ES-I3 (cell line): ENCODE results near the gene CNTLN.
"Not testable (repeated sequence)": the region's sequence is repeated elsewhere in the genome, so short reads cannot be mapped to it uniquely, and the experiment has no call there.

Experiments
- H3K36me3 ChIP-seq: 2 replicates; pipeline ENCODE4 v1.6.1; 2013; ENCODE audit warnings: mild to moderate bottlenecking, low read length, control low read depth, moderate library complexity; ENCODE audit not compliant: insufficient read depth
- H3K4me1 ChIP-seq: 2 replicates; pipeline ENCODE4 v1.6.1; 2013; ENCODE audit warnings: mild to moderate bottlenecking, control low read depth, low read length; ENCODE audit not compliant: insufficient read depth
- H3K9ac ChIP-seq: 2 replicates; pipeline ENCODE4 v1.6.1; 2013; ENCODE audit warnings: low read depth, mild to moderate bottlenecking, low read length, moderate library complexity
- H3K9me3 ChIP-seq: 2 replicates; pipeline ENCODE4 v1.6.1; 2013; ENCODE audit warnings: mild to moderate bottlenecking, low read length, moderate library complexity; ENCODE audit not compliant: control insufficient read depth, insufficient read depth

CNTLN gene

DNA sequence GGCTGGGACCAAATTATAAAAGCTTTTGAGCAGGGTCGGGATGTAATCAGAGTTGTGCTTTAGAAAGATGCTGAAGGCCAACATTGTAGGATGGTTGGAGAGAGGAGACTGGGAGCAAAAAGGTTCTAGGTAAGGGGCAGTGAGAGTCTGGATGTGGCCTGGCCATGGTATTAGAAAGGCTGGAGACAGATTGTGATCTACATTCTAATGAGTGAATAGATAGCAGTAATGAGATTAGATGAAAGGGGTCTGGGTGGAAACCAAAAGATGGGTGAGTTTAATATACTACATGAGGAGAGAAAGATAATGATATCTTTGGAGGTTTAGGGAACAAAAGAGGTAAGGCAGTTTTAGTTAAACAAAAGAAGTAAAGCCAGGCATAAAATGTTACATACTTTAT, 355.3 kb downstream of the CNTLN start:
- no peaks in the 10 kb centered on the region for H3K4me1 ChIP-seq
- no peaks in the 10 kb centered on the region for H3K9me3 ChIP-seq
- H3K36me3 ChIP-seq, result no peaks in the 10 kb centered on the region
- no peak overlapping the region for H3K9ac ChIP-seq

DNA sequence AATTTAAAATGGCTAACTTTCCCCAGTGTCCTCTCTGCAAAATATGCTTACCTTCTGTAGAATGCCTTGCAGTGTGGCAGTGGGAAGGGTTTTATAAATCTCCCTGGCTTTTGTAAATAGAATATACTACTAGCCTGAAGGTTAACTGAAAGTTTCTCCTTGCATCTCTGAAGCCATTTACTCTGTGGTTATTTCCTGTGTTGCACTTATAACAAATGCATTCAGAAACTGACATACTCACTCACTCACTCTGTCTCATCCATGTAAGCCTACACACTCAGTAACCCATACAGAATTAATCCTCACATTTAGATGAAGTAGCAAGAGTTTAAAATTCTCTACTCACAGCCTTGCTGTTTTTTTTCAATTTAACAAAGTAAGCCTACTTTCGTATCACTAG, 356.9 kb downstream of the CNTLN start:
- H3K4me1 ChIP-seq, result no peaks in the 10 kb centered on the region
- H3K9ac ChIP-seq, result no peak overlapping the region
- no peaks in the 10 kb centered on the region for H3K36me3 ChIP-seq
- H3K9me3 ChIP-seq, result no peaks in the 10 kb centered on the region

DNA sequence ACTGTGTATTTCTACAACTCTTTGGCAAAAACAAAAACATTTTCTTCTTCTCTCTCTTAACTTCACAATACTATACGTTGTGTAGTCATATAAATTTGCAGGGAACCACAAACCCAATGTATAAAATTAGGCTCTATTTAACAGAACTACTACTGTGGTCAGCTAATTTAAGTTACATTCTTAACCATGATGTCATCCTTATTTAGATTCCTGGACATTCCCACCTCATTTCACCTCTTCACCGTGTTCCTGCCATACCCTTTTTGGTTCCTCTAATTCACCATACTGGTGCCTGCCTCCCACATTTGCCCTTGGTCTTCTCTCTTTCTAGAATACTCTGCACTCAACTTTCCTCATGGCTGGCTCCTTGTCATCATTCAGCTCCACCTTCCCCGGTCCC, 368.4 kb downstream of the CNTLN start:
- Histone ChIP-seq H3K9ac (no peak overlapping the region), H3K36me3 (no peaks in the 10 kb centered on the region), H3K9me3 (no peaks in the 10 kb centered on the region), H3K4me1 (no peaks in the 10 kb centered on the region)

DNA sequence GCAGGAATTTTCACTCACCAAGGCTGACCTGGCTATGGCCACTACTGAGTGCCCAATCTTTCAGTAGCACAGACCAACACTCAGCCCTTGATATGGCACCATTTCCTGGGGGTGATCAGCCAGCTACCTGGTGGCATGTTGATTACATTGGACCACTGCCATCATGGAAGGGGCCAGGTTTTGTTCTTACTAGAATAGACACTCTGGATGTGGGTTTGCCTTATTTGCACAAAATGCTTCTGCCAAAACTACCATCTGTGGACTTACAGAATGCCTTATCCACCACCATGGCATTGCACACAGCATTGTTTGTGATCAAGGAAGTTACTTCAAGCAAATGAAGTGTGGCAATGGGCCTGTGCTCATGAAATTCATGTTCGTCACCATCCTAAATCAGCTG, 374.3 kb downstream of the CNTLN start:
- no peaks in the 10 kb centered on the region for H3K9me3 ChIP-seq
- no peaks in the 10 kb centered on the region for H3K36me3 ChIP-seq
- H3K4me1 ChIP-seq, result no peaks in the 10 kb centered on the region
- no peak overlapping the region for H3K9ac ChIP-seq

DNA sequence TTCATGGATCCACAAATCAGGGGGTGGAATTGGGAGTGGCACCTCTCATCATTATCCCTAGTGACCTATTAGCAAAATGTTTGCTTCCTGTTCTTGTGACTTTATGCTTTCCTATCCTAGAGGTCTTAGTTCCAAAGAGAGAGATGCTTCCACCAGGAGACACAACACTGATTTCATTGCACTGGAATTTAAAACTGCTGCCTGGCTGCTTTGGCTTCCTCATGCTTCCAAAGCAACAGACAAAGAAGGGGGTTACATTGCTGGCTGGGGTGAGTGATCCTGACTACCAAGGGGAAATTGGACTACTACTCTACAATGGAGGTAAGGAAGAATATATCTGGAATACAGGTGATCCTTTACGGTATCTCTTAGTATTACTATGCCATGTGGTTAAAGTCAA, 374.9 kb downstream of the CNTLN start:
- Histone ChIP-seq H3K9ac (no peak overlapping the region), H3K4me1 (no peaks in the 10 kb centered on the region), H3K36me3 (no peaks in the 10 kb centered on the region), H3K9me3 (no peaks in the 10 kb centered on the region)

DNA sequence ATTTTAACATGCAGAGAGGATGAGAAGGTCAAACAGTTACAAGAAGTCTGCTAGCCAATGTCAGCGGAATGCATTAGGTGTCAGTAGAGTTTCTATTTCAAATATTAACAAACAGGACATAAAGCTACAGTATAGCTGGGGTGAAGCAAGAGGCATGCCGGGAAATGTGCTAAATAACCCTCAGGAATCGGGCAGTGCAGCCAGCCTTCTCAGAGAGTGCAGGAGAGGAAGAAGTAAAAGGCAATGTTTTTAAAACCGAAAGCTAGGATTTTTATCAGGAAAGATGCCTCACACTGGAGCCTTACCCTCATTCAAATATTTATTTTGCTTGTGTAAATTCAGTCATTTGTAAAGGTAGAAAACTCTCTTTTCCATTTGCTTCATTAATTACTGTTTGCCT, 384.9 kb downstream of the CNTLN start:
- Histone ChIP-seq H3K36me3 (no peaks in the 10 kb centered on the region), H3K4me1 (peaks cover 10% of the 10 kb centered on the region; the same call in 1 of the 2 replicates), H3K9ac (no peak overlapping the region), H3K9me3 (no peaks in the 10 kb centered on the region)

DNA sequence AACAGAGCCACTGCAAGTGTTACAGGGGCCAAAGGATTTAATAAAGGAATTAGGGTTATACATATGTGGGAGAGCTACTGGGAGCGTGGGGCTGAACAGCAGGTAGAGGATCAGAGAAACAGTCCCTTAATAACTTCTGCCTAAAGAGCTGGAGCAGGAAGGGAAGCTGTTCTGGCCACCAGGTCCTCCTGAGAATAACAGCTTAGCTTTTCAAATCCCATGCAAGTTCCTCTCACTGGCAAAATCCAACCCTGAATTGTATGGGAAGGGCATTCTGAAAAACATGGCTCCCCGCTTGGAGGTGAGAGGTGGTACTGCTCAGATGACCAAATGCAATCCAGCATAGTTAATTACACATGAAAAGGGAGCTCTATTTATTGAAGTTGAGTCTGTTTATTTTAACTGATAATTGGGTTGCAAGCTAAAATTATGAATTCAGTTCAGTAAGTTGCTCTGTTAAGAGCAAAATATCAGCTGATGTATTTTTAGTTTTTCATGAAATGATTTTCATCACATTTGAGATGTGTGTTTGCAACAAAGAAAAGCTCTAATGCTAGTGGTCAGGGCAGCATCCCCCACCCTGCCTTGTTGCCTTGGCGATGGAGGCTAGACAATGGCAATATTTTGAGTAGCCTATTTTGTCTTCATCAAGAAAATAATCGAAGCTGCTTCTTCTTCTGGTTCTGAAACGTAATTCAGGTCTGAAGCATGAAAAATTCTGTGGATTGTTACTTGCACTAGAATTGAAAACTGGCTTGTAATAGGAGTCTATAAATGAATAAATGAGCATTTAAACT, 385.6 kb downstream of the CNTLN start:
- Histone ChIP-seq H3K4me1 (peaks cover 10% of the 10 kb centered on the region; the same call in 1 of the 2 replicates), H3K9me3 (no peaks in the 10 kb centered on the region), H3K9ac (no peak overlapping the region), H3K36me3 (no peaks in the 10 kb centered on the region)

DNA sequence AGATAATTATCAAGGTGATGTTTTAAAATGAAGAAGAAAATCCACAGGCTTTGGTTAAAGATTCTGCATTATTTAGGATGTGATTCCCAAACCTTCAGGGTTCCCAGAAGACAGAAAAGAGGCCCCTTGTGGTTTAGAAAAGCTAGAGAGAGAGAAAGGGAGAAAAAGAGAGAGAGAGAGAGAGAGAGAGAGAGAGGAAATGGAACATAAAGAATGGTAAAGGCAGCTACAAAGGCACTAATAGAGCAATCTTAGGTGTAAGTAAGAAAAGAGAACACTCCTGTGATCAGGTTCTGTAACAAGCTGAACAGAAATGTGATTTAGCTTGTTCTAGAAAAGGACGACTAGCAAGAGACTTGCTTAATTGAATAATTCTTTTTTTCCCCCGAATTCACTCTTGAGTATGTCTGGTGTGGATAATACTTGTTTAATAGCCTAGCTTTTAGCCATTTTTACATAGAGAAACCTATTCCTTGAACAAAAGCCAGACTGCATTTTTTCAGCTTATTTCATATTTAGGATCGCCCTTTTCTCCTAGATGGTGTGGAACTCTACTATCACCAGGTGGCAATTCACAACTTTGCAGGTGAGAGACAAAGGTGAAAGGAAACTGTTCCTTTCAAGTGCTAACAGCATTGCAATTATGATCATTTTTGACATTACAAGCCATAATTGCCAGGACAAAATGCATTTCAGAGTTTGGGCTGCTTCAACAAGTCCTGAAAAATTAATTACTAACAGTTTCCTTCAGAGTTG, 386.4 kb downstream of the CNTLN start:
- H3K36me3 ChIP-seq, result no peaks in the 10 kb centered on the region
- peaks cover 10% of the 10 kb centered on the region; the same call in 1 of the 2 replicates for H3K4me1 ChIP-seq
- H3K9ac ChIP-seq, result no peak overlapping the region
- H3K9me3 ChIP-seq, result no peaks in the 10 kb centered on the region

DNA sequence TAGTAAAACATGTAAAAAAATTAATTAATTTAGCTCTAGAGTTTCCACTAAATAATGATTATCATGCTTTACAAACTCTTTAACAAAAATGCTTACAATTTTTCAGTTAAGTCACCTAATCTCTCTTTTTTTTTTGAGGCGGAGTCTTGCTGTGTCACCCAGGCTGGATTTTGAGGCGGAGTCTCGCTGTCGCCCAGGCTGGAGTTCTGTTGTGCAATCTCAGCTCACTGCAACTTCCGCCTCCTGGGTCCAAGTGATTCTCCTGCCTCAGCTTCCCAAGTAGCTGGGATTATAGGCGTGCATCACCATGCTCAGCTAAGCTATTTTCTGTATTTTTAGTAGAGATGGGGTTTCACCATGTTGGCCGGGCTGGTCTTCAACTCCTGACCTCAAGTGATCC, 391.9 kb downstream of the CNTLN start:
- not testable (repeated sequence) for H3K9me3 ChIP-seq, H3K36me3 ChIP-seq, H3K4me1 ChIP-seq, H3K9ac ChIP-seq

DNA sequence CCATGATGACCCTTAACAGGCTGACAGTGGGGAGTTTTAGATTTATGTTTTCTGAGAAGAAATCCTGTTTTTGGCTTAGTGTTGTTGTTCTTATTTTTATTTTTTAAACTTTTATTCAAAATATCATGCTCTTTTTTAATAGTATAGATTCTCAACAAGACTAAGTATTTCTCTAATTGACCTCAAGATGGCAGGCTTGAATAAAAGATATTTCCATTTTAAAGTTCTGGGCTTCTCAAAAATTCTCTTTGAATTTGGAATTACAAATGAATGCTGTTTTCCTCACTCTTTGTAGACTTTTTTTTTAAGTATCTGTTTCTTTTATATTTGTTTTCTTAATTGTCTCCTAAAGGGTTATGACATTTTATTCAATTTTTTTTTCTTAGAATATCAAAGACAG, 394.0 kb downstream of the CNTLN start:
- no peak overlapping the region for H3K9ac ChIP-seq
- no peaks in the 10 kb centered on the region for H3K36me3 ChIP-seq
- no peaks in the 10 kb centered on the region for H3K4me1 ChIP-seq
- no peaks in the 10 kb centered on the region for H3K9me3 ChIP-seq

DNA sequence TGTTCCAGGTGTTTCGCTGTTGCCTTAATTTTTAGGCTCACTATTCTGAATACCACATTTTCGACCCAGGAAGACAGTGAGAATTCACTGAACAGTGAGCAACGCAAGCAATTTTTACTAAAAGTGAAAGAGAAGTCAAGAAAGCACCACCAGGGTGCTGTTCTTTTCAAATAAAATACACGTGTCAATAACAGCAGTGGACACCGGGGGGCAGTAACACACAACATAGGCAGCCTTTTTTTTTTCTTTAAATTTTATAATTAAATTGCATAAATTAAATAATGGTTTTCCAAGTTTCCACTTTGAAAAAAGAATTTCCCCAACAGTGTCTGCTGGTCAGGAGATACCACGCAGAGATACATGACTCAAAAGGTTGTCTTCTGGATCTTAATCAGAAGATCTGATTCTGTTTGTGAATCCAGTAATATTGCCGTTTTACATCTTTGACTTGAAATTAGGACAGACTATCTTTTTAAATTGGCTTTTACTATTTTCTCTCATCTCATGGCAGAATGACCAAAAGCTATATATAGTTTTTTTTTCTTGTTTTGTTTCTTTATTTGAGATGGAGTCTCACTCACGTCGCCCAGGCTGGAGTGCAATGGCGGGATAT, 396.9 kb downstream of the CNTLN start:
- Histone ChIP-seq H3K4me1 (no peaks in the 10 kb centered on the region), H3K36me3 (no peaks in the 10 kb centered on the region), H3K9ac (no peak overlapping the region), H3K9me3 (no peaks in the 10 kb centered on the region)

DNA sequence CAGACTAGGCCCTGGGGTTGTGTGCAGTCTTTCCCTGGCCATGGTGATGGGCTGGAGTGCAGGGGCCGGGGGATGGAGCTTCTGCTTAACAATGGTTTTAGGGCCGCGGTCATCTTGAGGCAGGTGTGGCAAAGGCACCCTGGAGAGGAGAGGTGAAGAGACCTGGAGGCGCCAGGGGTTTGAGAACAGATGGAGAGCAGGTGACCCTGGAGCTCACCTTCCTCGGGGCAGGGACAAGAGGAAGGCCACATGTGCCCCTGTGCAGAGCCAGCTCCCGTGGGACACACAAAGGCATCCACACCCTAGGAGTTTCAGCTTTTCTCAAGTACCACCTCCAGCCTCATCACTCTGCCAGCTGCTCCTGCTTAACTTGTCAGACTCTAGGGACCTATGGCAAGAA, 397.6 kb downstream of the CNTLN start:
- no peak overlapping the region for H3K9ac ChIP-seq
- no peaks in the 10 kb centered on the region for H3K36me3 ChIP-seq

DNA sequence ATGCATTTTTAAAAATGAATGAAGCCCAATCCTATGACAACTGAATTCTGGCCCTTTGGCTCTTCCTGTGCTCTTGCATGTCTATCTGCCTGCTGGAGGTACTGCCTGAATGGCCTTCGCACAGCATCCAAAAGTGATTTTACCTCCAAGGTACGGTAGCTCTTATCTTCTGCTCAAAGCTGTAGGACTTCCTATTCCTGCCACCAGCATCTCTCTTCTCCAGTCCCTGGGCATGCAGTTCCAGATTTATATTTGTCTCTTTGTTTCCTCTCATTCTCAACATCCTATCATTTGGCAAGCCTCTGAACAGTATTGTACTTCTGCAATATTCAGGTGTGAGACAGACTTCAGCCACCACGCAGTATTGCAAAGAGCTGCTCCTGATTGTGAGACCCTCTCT, 400.3 kb downstream of the CNTLN start:
- no peaks in the 10 kb centered on the region for H3K4me1 ChIP-seq
- H3K9me3 ChIP-seq, result no peaks in the 10 kb centered on the region
- H3K36me3 ChIP-seq, result no peaks in the 10 kb centered on the region
- no peak overlapping the region for H3K9ac ChIP-seq

More for the DNA sequence above, 397.6 kb downstream of the CNTLN start:
- no peaks in the 10 kb centered on the region for H3K9me3 ChIP-seq
- H3K4me1 ChIP-seq, result no peaks in the 10 kb centered on the region

DNA sequence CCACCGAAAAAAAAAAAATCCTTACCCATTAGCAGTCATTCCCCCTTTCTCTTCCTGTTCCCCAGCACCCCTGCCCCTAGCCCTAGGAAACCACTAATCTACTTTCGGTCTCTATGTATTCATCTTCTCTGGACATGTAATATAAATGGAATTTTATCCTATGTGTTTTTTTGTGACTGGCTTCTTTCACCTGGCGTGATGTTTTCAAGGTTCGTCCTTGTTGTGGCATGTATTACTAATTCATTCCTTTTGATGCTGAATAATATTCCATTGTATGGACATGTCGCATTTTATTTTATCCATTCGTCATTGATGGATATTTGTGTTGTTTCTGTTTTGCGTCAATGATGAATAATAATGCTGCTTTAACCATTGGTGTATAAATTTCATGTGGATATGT, 401.2 kb downstream of the CNTLN start:
- H3K4me1 ChIP-seq, result no peaks in the 10 kb centered on the region
- no peak overlapping the region for H3K9ac ChIP-seq
- H3K9me3 ChIP-seq, result no peaks in the 10 kb centered on the region
- H3K36me3 ChIP-seq, result no peaks in the 10 kb centered on the region

DNA sequence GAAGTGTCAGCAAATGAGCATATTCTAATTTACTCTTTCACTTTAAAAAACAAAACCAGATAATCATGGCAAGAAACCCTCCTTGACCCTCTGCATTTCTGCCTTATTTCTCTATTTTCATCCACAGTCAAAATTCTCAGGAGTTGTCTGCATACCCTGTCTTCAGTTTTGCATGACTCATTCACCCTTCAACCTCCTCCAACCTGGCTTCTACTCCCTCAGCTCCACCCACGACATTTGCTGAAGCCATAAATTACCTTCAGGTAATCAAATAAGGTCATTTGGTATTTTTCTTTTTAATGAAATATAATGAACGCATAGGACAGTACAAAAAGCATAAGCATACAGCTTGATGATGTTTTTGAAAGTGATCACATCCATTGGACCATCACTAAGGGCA, 416.2 kb downstream of the CNTLN start:
- Histone ChIP-seq H3K36me3 (no peaks in the 10 kb centered on the region), H3K4me1 (no peaks in the 10 kb centered on the region), H3K9me3 (peaks cover 2% of the 10 kb centered on the region; the same call in 1 of the 2 replicates)

More for the DNA sequence above, 416.2 kb downstream of the CNTLN start:
- H3K9ac ChIP-seq, result no peak overlapping the region
